GOT3 (cell line): ENCODE measurements around the gene NDRG4.
A peak's percentile ranks its signal among the peaks of the same experiment; 100 is the strongest.

Experiments used
- DNase-seq: peaks from one replicate; lab custom pipeline; 2025; ENCODE audit warnings: mixed read lengths; lab: John Stamatoyannopoulos, UW

NDRG4 gene

GRCh38 chr16:58494981-58495520 is 4.9 kb upstream of the NDRG4 start:
- DNase-seq, result peak; percentile 55

GRCh38 chr16:58495521-58496331 is 4.2 kb upstream of the NDRG4 start:
- no peak for DNase-seq

- no peak for DNase-seq
These were observed 2.5 kb upstream of the NDRG4 start for GRCh38 chr16:58497468-58497867.

GRCh38 chr16:58497935-58498334 is 2.0 kb upstream of the NDRG4 start:
- no peak for DNase-seq

- no peak for DNase-seq
These were observed 1.4 kb upstream of the NDRG4 start for GRCh38 chr16:58498341-58499091.

GRCh38 chr16:58499092-58499511 is 841 bp upstream of the NDRG4 start:
- no peak for DNase-seq

GRCh38 chr16:58500430-58501241 is 693 bp downstream of the NDRG4 start:
- DNase-seq, result no peak

GRCh38 chr16:58501242-58502131 is 1.5 kb downstream of the NDRG4 start:
- DNase-seq, result no peak

GRCh38 chr16:58502217-58502921 is 2.4 kb downstream of the NDRG4 start:
- DNase-seq, result no peak

GRCh38 chr16:58503166-58503862 is 3.4 kb downstream of the NDRG4 start:
- DNase-seq, result no peak

- no peak for DNase-seq
These were observed 4.1 kb downstream of the NDRG4 start for GRCh38 chr16:58503863-58504688.

GRCh38 chr16:58506241-58507194 is 6.6 kb downstream of the NDRG4 start:
- no peak for DNase-seq

GRCh38 chr16:58507195-58507962 is 7.4 kb downstream of the NDRG4 start:
- no peak for DNase-seq

GRCh38 chr16:58507963-58508670 is 8.2 kb downstream of the NDRG4 start:
- no peak for DNase-seq

GRCh38 chr16:58508671-58509251 is 8.8 kb downstream of the NDRG4 start:
- DNase-seq, result no peak
